RWPE1 (cell line): Measurements from ENCODE around the gene DNAJC13.

Experiments
- CTCF ChIA-PET: fragments of 350-600 bp; sonication (Branson Sonifier 250); formaldehyde crosslinking; extraction: SDS; loops from one replicate; lab custom pipeline; 2021; lab: Yijun Ruan, JAX
- POLR2A ChIA-PET: fragments of 400-600 bp; formaldehyde crosslinking; extraction: SDS; loops from one replicate; lab custom pipeline; 2020; ENCODE audit warnings: antibody characterized with exemption; ENCODE audit not compliant: low non-redundant PET; lab: Yijun Ruan, JAX
- DNase-seq: peaks from one replicate; pipeline ENCODE4 v3.0.0; 2012; ENCODE audit warnings: low spot score
- H3K27ac ChIP-seq: fragments of 450-650 bp; 2 replicates; pipeline ENCODE4 v1.5.1; 2017
- CTCF ChIP-seq: fragments of 450-650 bp; conservative IDR thresholded peaks from 2 replicates; pipeline ENCODE4 v1.5.1; 2017; ENCODE audit warnings: low read depth, mild to moderate bottlenecking

Gene DNAJC13

GRCh38 chr3:132405609-132406299 is 11.5 kb upstream of the DNAJC13 start:
- CTCF ChIA-PET: no interaction called here
- POLR2A ChIA-PET: no interaction called here
- H3K27ac ChIP-seq: no peak overlapping the region
- no peak for DNase-seq
- no peak for TF ChIP-seq CTCF

GRCh38 chr3:132406587-132406986 is 10.7 kb upstream of the DNAJC13 start:
- POLR2A ChIA-PET: no interaction called here
- CTCF ChIA-PET: interaction anchor here (0.6 kb wide), 1 partner anchor 138 kb away, joined by 3 read pairs; no protein-coding TSS in a partner anchor
- TF ChIP-seq CTCF: no peak
- no peak for DNase-seq
- no peak overlapping the region for H3K27ac ChIP-seq

DNA sequence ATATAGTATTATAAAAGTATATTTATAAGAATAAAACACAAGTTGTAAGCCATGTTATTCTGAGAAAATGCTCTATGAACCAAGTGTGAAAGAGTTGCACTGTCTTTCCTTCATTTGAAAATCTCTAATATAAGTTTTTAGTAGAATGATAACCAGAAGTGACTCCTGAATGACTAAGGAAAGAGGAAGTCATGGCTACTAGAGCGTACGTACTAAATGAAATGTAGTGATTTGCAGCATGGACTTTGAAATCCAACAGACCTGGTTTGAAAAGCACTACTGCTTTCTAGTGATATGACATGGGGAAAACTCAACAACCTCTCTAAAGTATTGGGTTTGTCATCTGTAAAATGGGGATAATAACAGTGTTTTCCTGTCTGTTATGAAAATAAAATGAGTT is 10.3 kb upstream of the DNAJC13 start:
- no peak overlapping the region for H3K27ac ChIP-seq
- CTCF ChIA-PET: interaction anchor here (0.6 kb wide), 1 partner anchor 138 kb away, joined by 3 read pairs; no protein-coding TSS in a partner anchor
- TF ChIP-seq CTCF: no peak
- POLR2A ChIA-PET: no interaction called here
- no peak for DNase-seq

DNA sequence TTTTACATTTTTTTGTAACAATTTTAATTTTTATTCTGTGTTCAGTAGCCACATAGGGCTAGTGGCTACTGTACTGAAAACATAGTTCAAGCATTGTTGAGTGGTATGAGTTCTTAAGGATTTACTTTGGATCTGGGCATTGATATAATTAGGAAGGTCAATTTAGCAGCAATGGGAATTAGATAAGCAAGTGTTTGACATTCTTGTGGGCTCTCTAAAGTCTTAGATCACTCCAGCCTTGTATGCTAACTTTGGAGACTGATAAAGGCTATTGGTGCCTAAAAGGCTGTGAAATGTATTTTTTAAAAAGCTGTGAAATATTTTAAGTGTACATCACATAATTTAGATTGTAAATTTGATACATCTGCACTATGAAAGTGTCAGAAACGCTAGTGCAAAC is 2.5 kb upstream of the DNAJC13 start:
- POLR2A ChIA-PET: no interaction called here
- CTCF ChIA-PET: no interaction called here
- no peak for TF ChIP-seq CTCF

DNA sequence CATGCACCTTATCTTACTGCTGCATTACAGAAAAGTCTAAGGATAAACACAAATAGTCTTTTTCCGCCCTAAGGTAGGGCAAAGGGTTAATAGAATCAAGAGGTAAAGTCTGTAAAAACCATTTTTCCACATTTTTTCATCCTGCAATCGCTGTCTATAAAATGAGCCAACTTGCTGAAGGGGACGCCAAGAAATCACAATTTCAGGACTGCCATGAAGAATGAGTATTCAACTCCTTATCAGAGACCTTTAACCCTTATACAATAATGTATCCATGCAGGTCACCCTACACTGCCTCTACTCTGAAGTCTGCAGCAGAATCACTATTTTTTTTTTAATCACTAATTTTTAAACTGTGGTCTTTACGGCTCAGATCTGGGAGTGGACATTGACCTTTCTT is 1.1 kb upstream of the DNAJC13 start:
- no peak for DNase-seq
- ChIA-PET CTCF (no interaction called here), POLR2A (no interaction called here)
- TF ChIP-seq CTCF: no peak
- H3K27ac ChIP-seq: no peak overlapping the region

More for the DNA sequence above, 2.5 kb upstream of the DNAJC13 start:
- no peak overlapping the region for H3K27ac ChIP-seq
- no peak for DNase-seq

DNA sequence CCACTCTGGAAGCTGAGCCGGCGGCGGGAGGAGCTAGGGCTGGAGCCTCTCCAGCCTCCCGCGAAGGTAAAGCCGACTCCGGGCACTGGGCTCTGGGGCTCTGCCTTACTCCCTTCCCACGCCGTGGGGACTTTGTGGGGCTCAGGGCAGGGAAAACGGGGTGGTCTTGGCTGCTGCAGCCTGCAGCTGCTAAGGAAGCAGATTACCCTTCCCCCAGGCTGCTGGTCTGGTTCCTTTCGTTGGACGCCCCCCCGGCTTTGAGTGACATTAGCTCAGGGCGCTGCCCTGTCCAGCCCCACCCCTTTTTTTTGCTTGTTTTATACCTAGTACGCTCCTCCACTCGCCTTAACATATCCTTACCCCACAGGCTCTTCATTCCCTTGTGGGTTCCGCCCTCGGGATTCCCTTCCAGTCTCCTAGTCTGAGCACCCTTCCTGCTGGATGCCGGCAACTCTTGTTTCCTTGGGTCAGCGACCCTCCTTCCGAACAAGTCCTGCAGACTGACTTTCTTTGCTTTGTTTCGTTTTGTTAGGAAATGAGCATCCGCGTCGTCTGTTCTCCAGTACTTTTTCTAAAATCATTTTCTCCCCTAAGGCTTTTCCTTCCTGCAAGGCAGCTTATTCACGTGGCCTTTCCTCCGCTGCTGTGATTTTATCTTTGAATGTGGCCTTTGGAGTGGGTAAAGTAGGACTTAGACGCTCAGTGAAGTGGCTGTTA is 551 bp downstream of the DNAJC13 start:
- TF ChIP-seq CTCF: no peak
- H3K27ac ChIP-seq: peak overlapping the region; percentile 92
- ChIA-PET CTCF (interaction anchor here (0.7 kb wide), 1 partner anchor 218 kb away, joined by 4 read pairs; no protein-coding TSS in a partner anchor), POLR2A (interaction anchor here (0.6 kb wide), 1 partner anchor 125 kb away, joined by 4 read pairs; no protein-coding TSS in a partner anchor)
- peak; percentile 77 for DNase-seq
